Gastrocnemius medialis (tissue), 4 donors: ENCODE results near the gene OR52K1. TPM values are rescaled to one million over a fixed set of nuclear protein-coding genes. Genes with fewer than 3 reads are reported as not detected.
"Not testable (repeated sequence)": the region's sequence is repeated elsewhere in the genome, so short reads cannot be mapped to it uniquely, and the experiment has no call there.

ENCODE experiments used
- ATAC-seq, 2 donors: fragments of 150-250 bp; one replicate each; pipeline ENCODE4 v1.9.1; 2016
- DNase-seq, 2 donors: peaks; one replicate each; pipeline ENCODE4 v3.0.0-alpha.2; 2019
- H3K27ac ChIP-seq, 4 donors: fragments of 200-600 bp; sonication (generic); 1 replicate in 1 of 4; 2 replicates in 3 of 4; pipeline ENCODE4 v1.5.1; 2016 to 2018; ENCODE audit warnings: mild to moderate bottlenecking in 2 of 4, moderate library complexity in 1 of 4
- H3K27me3 ChIP-seq, 3 donors: fragments of 200-600 bp; sonication (generic) in 2 of 3; 1 replicate in 1 of 3; 2 replicates in 2 of 3; pipeline versions ENCODE4 v1.5.1 to v1.6.0; 2016 to 2019; ENCODE audit warnings: mild to moderate bottlenecking in 1 of 3, moderate library complexity in 1 of 3
- H3K36me3 ChIP-seq, 2 donors: fragments of 200-600 bp; sonication (generic) in 1 of 2; one replicate each; pipeline ENCODE4 v1.5.1; 2017 to 2018
- H3K4me1 ChIP-seq, 2 donors: fragments of 200-600 bp; sonication (generic) in 1 of 2; one replicate each; pipeline ENCODE4 v1.5.1; 2016 to 2017; ENCODE audit warnings: mild to moderate bottlenecking in 2 of 2
- H3K4me3 ChIP-seq, 4 donors: fragments of 200-600 bp; sonication (generic) in 3 of 4; 1 replicate in 1 of 4; 2 replicates in 3 of 4; pipeline ENCODE4 v1.5.1; 2016 to 2019; ENCODE audit warnings: mild to moderate bottlenecking in 2 of 4
- H3K9me3 ChIP-seq, 3 donors: fragments of 200-600 bp; sonication (generic) in 2 of 3; 1 replicate in 1 of 3; 2 replicates in 2 of 3; pipeline ENCODE4 v1.5.1; 2016 to 2019
- POLR2A ChIP-seq, 2 donors: fragments of 450-650 bp; IDR thresholded peaks; one replicate each; pipeline ENCODE4 v1.6.1; 2017; ENCODE audit warnings: antibody characterized with exemption in 2 of 2, mild to moderate bottlenecking in 2 of 2, moderate library complexity in 2 of 2
- in situ Hi-C, 4 donors: fragments of 200-750 bp; cut with MboI; loops; one replicate each; pipeline versions ENCODE4 v1.15.0 to v1.8.0; 2017; ENCODE audit warnings: low sequenced_read_pairs in 4 of 4
- intact Hi-C: fragments of 100-400 bp; cut with DNase I; formaldehyde crosslinking; loops from one replicate; pipeline ENCODE4 v1.15.1; 2023; ENCODE audit warnings: low total_unique reads
- total RNA-seq, 4 donors: library from RNA; depleted of rRNA; stranded (reverse); fragments of >200 nt; gene quantifications; one replicate each; pipeline versions ENCODE4 v1.1.0 to v1.2.3, GENCODE V29; 2016
- TF ChIP-seq, protein P1 (sequence below), 5 experiments: fragments of 450-650 bp in 3 of 5; fragments of 200-600 bp in 2 of 5; sonication (generic) in 2 of 5; IDR thresholded peaks in 4 of 5; conservative IDR thresholded peaks in 1 of 5; 1 replicate in 4 of 5; 2 replicates in 1 of 5; pipeline ENCODE4 v1.5.1; 2016 to 2019; ENCODE audit warnings: antibody characterized with exemption in 5 of 5, mild to moderate bottlenecking in 3 of 5, moderate library complexity in 3 of 5

The OR52K1 gene
- total RNA-seq, 4 donors from 2014 or later: not detected

GRCh38 chr11:4481240-4481582 lies 1.2 kb upstream of the OR52K1 start:
- intact Hi-C loops (no loop called here), in situ Hi-C loops (no loop called here)
- no peak overlapping the region for H3K27ac ChIP-seq
- TF ChIP-seq POLR2A (IDR thresholded peaks at IDR 0.05): no peak
- TF ChIP-seq, protein P1, sequence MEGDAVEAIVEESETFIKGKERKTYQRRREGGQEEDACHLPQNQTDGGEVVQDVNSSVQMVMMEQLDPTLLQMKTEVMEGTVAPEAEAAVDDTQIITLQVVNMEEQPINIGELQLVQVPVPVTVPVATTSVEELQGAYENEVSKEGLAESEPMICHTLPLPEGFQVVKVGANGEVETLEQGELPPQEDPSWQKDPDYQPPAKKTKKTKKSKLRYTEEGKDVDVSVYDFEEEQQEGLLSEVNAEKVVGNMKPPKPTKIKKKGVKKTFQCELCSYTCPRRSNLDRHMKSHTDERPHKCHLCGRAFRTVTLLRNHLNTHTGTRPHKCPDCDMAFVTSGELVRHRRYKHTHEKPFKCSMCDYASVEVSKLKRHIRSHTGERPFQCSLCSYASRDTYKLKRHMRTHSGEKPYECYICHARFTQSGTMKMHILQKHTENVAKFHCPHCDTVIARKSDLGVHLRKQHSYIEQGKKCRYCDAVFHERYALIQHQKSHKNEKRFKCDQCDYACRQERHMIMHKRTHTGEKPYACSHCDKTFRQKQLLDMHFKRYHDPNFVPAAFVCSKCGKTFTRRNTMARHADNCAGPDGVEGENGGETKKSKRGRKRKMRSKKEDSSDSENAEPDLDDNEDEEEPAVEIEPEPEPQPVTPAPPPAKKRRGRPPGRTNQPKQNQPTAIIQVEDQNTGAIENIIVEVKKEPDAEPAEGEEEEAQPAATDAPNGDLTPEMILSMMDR (IDR thresholded peaks at IDR 0.05 in 4 of 5, conservative IDR thresholded peaks at IDR 0.05 in 1 of 5): no peak
- DNase-seq (no peak), ATAC-seq (no peak)
- no peaks in the 10 kb centered on the region for H3K4me1 ChIP-seq
- H3K27me3 ChIP-seq: no peaks in the 10 kb centered on the region
- H3K9me3 ChIP-seq: no peaks in the 10 kb centered on the region
- H3K4me3 ChIP-seq: no peak overlapping the region
- no peaks in the 10 kb centered on the region for H3K36me3 ChIP-seq

DNA sequence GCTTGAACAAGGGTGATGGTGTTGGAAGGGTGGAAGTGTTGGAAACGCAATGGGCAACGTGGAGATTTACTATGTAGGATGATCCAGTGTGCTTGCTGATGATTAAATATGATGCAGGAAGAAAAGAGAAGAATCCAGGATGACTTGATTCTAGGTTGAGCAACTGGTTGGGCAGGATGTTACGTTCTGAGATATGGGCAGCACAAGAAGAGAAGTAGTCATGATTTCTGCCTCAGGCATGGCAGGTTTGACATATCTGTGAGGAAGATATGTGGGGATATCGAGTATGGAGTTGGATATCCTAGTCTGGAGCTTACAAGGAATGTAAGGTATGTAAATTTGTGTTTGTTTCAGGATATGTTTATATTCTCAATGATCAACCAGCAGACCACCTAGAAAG lies 1.9 kb downstream of the OR52K1 start:
- ATAC-seq (no peak), DNase-seq (no peak)
- H3K4me3 ChIP-seq: no peak overlapping the region
- H3K36me3 ChIP-seq: no peaks in the 10 kb centered on the region
- H3K9me3 ChIP-seq: no peaks in the 10 kb centered on the region
- in situ Hi-C loops (no loop called here), intact Hi-C loops (no loop called here)
- TF ChIP-seq POLR2A (IDR thresholded peaks at IDR 0.05): no peak
- TF ChIP-seq, protein P1 (IDR thresholded peaks at IDR 0.05 in 4 of 5, conservative IDR thresholded peaks at IDR 0.05 in 1 of 5): no peak
- no peaks in the 10 kb centered on the region for H3K27me3 ChIP-seq
- no peak overlapping the region for H3K27ac ChIP-seq
- H3K4me1 ChIP-seq: no peaks in the 10 kb centered on the region

- H3K36me3 ChIP-seq, ATAC-seq, H3K4me3 ChIP-seq, H3K27me3 ChIP-seq, DNase-seq, H3K9me3 ChIP-seq, H3K4me1 ChIP-seq, H3K27ac ChIP-seq, intact Hi-C loops: not testable (repeated sequence)
- in situ Hi-C loops: loop anchor here (5.0 kb wide), 2 partner anchors 304 to 309 kb away; no protein-coding TSS in a partner anchor
Measured at GRCh38 chr11:4491405-4491804, 9.0 kb downstream of the OR52K1 start.

DNA sequence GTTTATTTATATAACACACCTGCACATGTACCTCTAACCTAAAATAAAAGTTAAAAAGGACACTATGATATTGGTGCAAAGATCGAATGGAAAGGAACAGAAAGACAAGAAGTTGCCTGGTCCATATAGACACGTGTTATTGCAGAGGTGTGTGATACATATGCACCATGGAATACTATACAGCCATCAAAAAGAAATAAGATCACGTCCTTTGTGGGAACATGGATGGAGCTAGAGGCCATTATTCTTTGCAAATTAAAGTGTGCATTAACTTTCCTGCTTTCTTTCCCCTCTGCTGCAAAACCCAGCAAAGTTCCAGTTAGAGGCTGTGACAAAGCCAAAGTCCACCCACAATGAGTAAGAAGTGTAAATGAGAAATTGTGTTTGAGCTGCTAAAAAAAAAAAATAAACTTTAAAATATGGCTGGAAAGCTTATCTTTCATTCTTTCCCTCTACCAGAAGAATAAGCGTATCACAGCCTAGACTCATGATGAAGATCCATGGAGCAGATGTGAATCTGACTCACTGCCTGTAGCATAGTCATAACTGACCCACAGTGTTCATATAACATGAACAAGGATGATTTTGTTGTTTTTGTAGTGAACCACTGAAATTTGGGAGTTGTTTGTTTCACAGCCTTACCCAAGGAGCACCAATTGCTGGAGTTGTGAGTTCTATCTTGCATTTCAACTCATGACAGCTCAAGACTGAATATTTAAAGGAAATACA lies 9.6 kb downstream of the OR52K1 start:
- ATAC-seq (no peak), DNase-seq (no peak)
- Histone ChIP-seq H3K4me3 (no peak overlapping the region), H3K27ac (no peak overlapping the region), H3K36me3 (no peaks in the 10 kb centered on the region), H3K4me1 (no peaks in the 10 kb centered on the region), H3K27me3 (peaks cover 0 to 4% (median 0%) of the 10 kb centered on the region in 3 donors), H3K9me3 (no peaks in the 10 kb centered on the region)
- TF ChIP-seq, protein P1 (IDR thresholded peaks at IDR 0.05 in 4 of 5, conservative IDR thresholded peaks at IDR 0.05 in 1 of 5): no peak
- no peak for TF ChIP-seq POLR2A (IDR thresholded peaks at IDR 0.05)
- intact Hi-C loops (no loop called here), in situ Hi-C loops (loop anchor here (5.0 kb wide), 2 partner anchors 305 to 310 kb away; no protein-coding TSS in a partner anchor)

GRCh38 chr11:4493480-4493818 lies 11.0 kb downstream of the OR52K1 start:
- intact Hi-C loops: loop anchor here (1.0 kb wide), 1 partner anchor 306 kb away; no protein-coding TSS in a partner anchor
- ATAC-seq (no peak), DNase-seq (no peak)
- Histone ChIP-seq H3K36me3 (no peaks in the 10 kb centered on the region), H3K4me3 (no peak overlapping the region), H3K27ac (no peak overlapping the region), H3K4me1 (no peaks in the 10 kb centered on the region), H3K9me3 (no peaks in the 10 kb centered on the region), H3K27me3 (peaks cover 0 to 4% (median 0%) of the 10 kb centered on the region in 3 donors)
- no peak for TF ChIP-seq POLR2A (IDR thresholded peaks at IDR 0.05)
- TF ChIP-seq, protein P1 (IDR thresholded peaks at IDR 0.05 in 4 of 5, conservative IDR thresholded peaks at IDR 0.05 in 1 of 5): peak in 1 of 5 experiments; percentile 8
- in situ Hi-C loops: loop anchor here (5.0 kb wide), 2 partner anchors 306 to 311 kb away; no protein-coding TSS in a partner anchor
